ENCODE data around the gene SPINT1. TPM values are rescaled to one million over a fixed set of nuclear protein-coding genes. Genes with fewer than 3 reads are reported as not detected.

SPINT1 gene
- total and polyA plus RNA-seq, 9 donors, result 0.38 to 11.0 (median 1.0) TPM

GRCh38 chr15:40829115-40829514 lies 14.7 kb upstream of the SPINT1 start:
- WGBS (ENCODE audit: insufficient coverage), result 80% methylated on average over 5 of the region's 7 CpGs
- H3K9me3 ChIP-seq (replicated peaks; ENCODE audit: control insufficient read depth, low read depth, low read length), result no peaks in the 10 kb centered on the region

GRCh38 chr15:40830884-40831283 lies 13.0 kb upstream of the SPINT1 start:
- Histone ChIP-seq H3K4me1 (ENCODE audit: control insufficient read depth, insufficient read depth, low read length) (no peaks in the 10 kb centered on the region), H3K9me3 (replicated peaks; ENCODE audit: control insufficient read depth, low read depth, low read length) (no peaks in the 10 kb centered on the region), H3K36me3 (ENCODE audit: control insufficient read depth, insufficient read depth, low read length) (no peaks in the 10 kb centered on the region), H3K27me3 (ENCODE audit: control insufficient read depth, insufficient read depth, low read length) (peaks cover 4% of the 10 kb centered on the region), H3K27ac (ENCODE audit: low read length) (no peak overlapping the region), H3K4me3 (ENCODE audit: low read length) (no peak overlapping the region)
- no CpG with 5 or more reads among the region's 2 CpGs for WGBS (ENCODE audit: insufficient coverage)
- no peak for DNase-seq

More at GRCh38 chr15:40829115-40829514, 14.7 kb upstream of the SPINT1 start:
- DNase-seq, result no peak
- Histone ChIP-seq H3K4me3 (ENCODE audit: low read length) (no peak overlapping the region), H3K36me3 (ENCODE audit: control insufficient read depth, insufficient read depth, low read length) (no peaks in the 10 kb centered on the region), H3K4me1 (ENCODE audit: control insufficient read depth, insufficient read depth, low read length) (no peaks in the 10 kb centered on the region), H3K27me3 (ENCODE audit: control insufficient read depth, insufficient read depth, low read length) (peaks cover 4% of the 10 kb centered on the region), H3K27ac (ENCODE audit: low read length) (no peak overlapping the region)

GRCh38 chr15:40831861-40832260 lies 12.0 kb upstream of the SPINT1 start:
- 33% methylated on average over 1 of the region's 1 CpG for WGBS (ENCODE audit: insufficient coverage)

GRCh38 chr15:40832903-40833302 lies 10.9 kb upstream of the SPINT1 start:
- Histone ChIP-seq H3K9me3 (replicated peaks; ENCODE audit: control insufficient read depth, low read depth, low read length) (no peaks in the 10 kb centered on the region), H3K4me1 (ENCODE audit: control insufficient read depth, insufficient read depth, low read length) (no peaks in the 10 kb centered on the region), H3K27ac (ENCODE audit: low read length) (no peak overlapping the region), H3K4me3 (ENCODE audit: low read length) (no peak overlapping the region), H3K27me3 (ENCODE audit: control insufficient read depth, insufficient read depth, low read length) (peaks cover 4% of the 10 kb centered on the region), H3K36me3 (ENCODE audit: control insufficient read depth, insufficient read depth, low read length) (no peaks in the 10 kb centered on the region)
- no peak for DNase-seq

More at GRCh38 chr15:40831861-40832260, 12.0 kb upstream of the SPINT1 start:
- no peaks in the 10 kb centered on the region for H3K4me1 ChIP-seq (ENCODE audit: control insufficient read depth, insufficient read depth, low read length)
- no peaks in the 10 kb centered on the region for H3K9me3 ChIP-seq (replicated peaks; ENCODE audit: control insufficient read depth, low read depth, low read length)
- no peak overlapping the region for H3K4me3 ChIP-seq (ENCODE audit: low read length)
- H3K27ac ChIP-seq (ENCODE audit: low read length), result no peak overlapping the region
- DNase-seq, result no peak
- peaks cover 4% of the 10 kb centered on the region for H3K27me3 ChIP-seq (ENCODE audit: control insufficient read depth, insufficient read depth, low read length)
- no peaks in the 10 kb centered on the region for H3K36me3 ChIP-seq (ENCODE audit: control insufficient read depth, insufficient read depth, low read length)

GRCh38 chr15:40836020-40836419 lies 7.8 kb upstream of the SPINT1 start:
- Histone ChIP-seq H3K4me1 (ENCODE audit: control insufficient read depth, insufficient read depth, low read length) (no peaks in the 10 kb centered on the region), H3K9me3 (replicated peaks; ENCODE audit: control insufficient read depth, low read depth, low read length) (no peaks in the 10 kb centered on the region), H3K27me3 (ENCODE audit: control insufficient read depth, insufficient read depth, low read length) (no peaks in the 10 kb centered on the region), H3K36me3 (ENCODE audit: control insufficient read depth, insufficient read depth, low read length) (no peaks in the 10 kb centered on the region), H3K27ac (ENCODE audit: low read length) (no peak overlapping the region), H3K4me3 (ENCODE audit: low read length) (no peak overlapping the region)
- WGBS (ENCODE audit: insufficient coverage), result no CpG with 5 or more reads among the region's 1 CpG
- no peak for DNase-seq

GRCh38 chr15:40838756-40839155 lies 5.1 kb upstream of the SPINT1 start:
- DNase-seq, result no peak
- Histone ChIP-seq H3K27me3 (ENCODE audit: control insufficient read depth, insufficient read depth, low read length) (peaks cover 10% of the 10 kb centered on the region), H3K4me1 (ENCODE audit: control insufficient read depth, insufficient read depth, low read length) (no peaks in the 10 kb centered on the region), H3K9me3 (replicated peaks; ENCODE audit: control insufficient read depth, low read depth, low read length) (no peaks in the 10 kb centered on the region), H3K4me3 (ENCODE audit: low read length) (no peak overlapping the region), H3K27ac (ENCODE audit: low read length) (no peak overlapping the region), H3K36me3 (ENCODE audit: control insufficient read depth, insufficient read depth, low read length) (no peaks in the 10 kb centered on the region)
- WGBS (ENCODE audit: insufficient coverage), result 77% methylated on average over 3 of the region's 5 CpGs

- Histone ChIP-seq H3K4me3 (ENCODE audit: low read length) (no peak overlapping the region), H3K27ac (ENCODE audit: low read length) (no peak overlapping the region), H3K9me3 (replicated peaks; ENCODE audit: control insufficient read depth, low read depth, low read length) (no peaks in the 10 kb centered on the region), H3K27me3 (ENCODE audit: control insufficient read depth, insufficient read depth, low read length) (peaks cover 35% of the 10 kb centered on the region), H3K36me3 (ENCODE audit: control insufficient read depth, insufficient read depth, low read length) (no peaks in the 10 kb centered on the region), H3K4me1 (ENCODE audit: control insufficient read depth, insufficient read depth, low read length) (peaks cover 12% of the 10 kb centered on the region)
- no peak for DNase-seq
- WGBS (ENCODE audit: insufficient coverage), result no CpG with 5 or more reads among the region's 2 CpGs
Observed at GRCh38 chr15:40841741-40842140, 2.1 kb upstream of the SPINT1 start.

GRCh38 chr15:40843261-40843884 lies 475 bp upstream of the SPINT1 start:
- peaks cover 17% of the 10 kb centered on the region for H3K4me1 ChIP-seq (ENCODE audit: control insufficient read depth, insufficient read depth, low read length)
- H3K36me3 ChIP-seq (ENCODE audit: control insufficient read depth, insufficient read depth, low read length), result no peaks in the 10 kb centered on the region
- DNase-seq, result no peak
- no peak overlapping the region for H3K4me3 ChIP-seq (ENCODE audit: low read length)
- no peak overlapping the region for H3K27ac ChIP-seq (ENCODE audit: low read length)
- H3K27me3 ChIP-seq (ENCODE audit: control insufficient read depth, insufficient read depth, low read length), result peaks cover 35% of the 10 kb centered on the region
- 12% methylated on average over 34 of the region's 34 CpGs for WGBS (ENCODE audit: insufficient coverage)
- H3K9me3 ChIP-seq (replicated peaks; ENCODE audit: control insufficient read depth, low read depth, low read length), result no peaks in the 10 kb centered on the region

- Histone ChIP-seq H3K27me3 (ENCODE audit: control insufficient read depth, insufficient read depth, low read length) (peaks cover 35% of the 10 kb centered on the region), H3K4me3 (ENCODE audit: low read length) (peak overlapping the region; percentile 34), H3K27ac (ENCODE audit: low read length) (no peak overlapping the region), H3K9me3 (replicated peaks; ENCODE audit: control insufficient read depth, low read depth, low read length) (no peaks in the 10 kb centered on the region), H3K36me3 (ENCODE audit: control insufficient read depth, insufficient read depth, low read length) (no peaks in the 10 kb centered on the region), H3K4me1 (ENCODE audit: control insufficient read depth, insufficient read depth, low read length) (peaks cover 17% of the 10 kb centered on the region)
- 3% methylated on average over 25 of the region's 28 CpGs for WGBS (ENCODE audit: insufficient coverage)
- DNase-seq, result no peak
Observed at GRCh38 chr15:40844696-40845030, 815 bp downstream of the SPINT1 start.

GRCh38 chr15:40845036-40845435 lies 1.2 kb downstream of the SPINT1 start:
- Histone ChIP-seq H3K27ac (ENCODE audit: low read length) (no peak overlapping the region), H3K9me3 (replicated peaks; ENCODE audit: control insufficient read depth, low read depth, low read length) (no peaks in the 10 kb centered on the region), H3K4me1 (ENCODE audit: control insufficient read depth, insufficient read depth, low read length) (peaks cover 17% of the 10 kb centered on the region), H3K36me3 (ENCODE audit: control insufficient read depth, insufficient read depth, low read length) (no peaks in the 10 kb centered on the region), H3K27me3 (ENCODE audit: control insufficient read depth, insufficient read depth, low read length) (peaks cover 35% of the 10 kb centered on the region), H3K4me3 (ENCODE audit: low read length) (peak overlapping the region; percentile 34)
- no peak for DNase-seq
- WGBS (ENCODE audit: insufficient coverage), result 20% methylated on average over 1 of the region's 12 CpGs

Measured in muscle of leg (tissue), 11 donors.